ENCODE measurements around the gene KIF13A. TPM values are rescaled to one million over a fixed set of nuclear protein-coding genes. Genes with fewer than 3 reads are reported as not detected.
A peak's percentile ranks its signal among the peaks of the same experiment; 100 is the strongest.
"Not testable (repeated sequence)": the region's sequence is repeated elsewhere in the genome, so short reads cannot be mapped to it uniquely, and the experiment has no call there.

The KIF13A gene
- total RNA-seq, 1 donor from 2014 or later, result 51.3 TPM

DNA sequence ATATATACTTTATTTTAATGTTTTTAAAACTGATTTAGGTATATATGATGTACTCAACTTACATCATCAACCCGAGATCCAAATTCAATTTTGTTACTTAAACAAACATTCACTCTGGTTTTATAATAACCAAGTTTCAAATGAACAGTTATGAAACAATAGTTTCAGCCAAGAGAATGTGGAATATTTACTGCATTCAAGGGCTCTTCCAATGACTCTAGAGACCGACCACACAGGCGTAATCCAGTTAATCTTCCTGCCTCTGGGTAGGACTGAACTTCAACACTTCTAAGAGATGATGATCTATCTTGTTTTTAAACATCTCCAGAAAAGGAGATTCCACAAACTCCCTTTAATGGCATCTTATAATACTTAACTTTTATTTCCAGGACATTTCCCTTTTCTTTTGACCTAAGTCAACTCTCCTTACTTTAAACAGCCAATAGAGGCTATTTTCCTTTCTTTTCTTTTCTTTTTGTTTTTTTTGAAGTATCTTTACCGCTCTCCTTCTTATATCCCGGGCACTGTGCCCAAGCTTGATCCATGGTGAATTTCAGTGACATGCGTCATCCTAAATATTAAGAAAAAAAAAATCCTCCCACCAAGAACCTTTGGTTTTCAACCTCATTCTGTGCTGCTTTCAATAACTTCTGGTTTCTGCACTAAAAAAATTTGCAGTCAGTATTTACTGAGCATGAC is 110.1 kb downstream of the KIF13A start:
- peak; percentile 62 for DNase-seq (ENCODE audit: low spot score)

DNA sequence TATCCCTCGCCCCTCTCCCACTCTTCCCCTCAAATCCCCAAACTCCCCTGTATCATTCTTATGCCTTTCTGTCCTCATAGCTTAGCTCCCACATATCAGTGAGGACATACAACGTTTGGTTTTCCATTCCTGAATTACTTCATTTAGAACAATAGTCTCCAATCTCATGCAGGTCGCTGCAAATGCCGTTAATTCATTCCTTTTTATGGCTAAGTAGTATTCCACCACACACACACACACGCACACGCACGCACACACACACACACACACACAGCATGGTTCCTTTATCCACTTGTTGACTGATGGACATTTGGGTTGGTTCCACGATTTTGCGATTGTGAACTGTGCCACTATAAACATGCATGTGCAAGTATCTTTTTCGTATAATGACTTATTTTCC is 112.7 kb downstream of the KIF13A start:
- no peak for DNase-seq (ENCODE audit: low spot score)

DNA sequence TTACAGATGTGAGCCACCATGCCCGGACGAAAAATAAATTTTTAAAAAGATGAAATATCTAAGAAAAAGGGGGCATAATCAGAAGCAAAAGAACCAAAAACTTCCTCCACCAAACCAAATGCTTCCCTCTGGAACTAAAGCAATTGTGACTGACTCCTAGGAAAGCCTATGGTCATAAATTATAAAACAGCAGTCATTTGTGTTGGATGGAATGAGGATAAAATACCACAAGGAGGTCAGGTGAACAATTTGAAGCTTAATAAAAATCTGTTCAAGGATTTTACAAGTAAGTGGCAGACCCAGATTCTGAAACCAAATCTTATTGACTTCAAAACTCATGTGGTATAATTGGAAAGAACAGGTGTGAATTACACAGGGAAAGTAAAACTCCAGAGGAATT is 114.5 kb downstream of the KIF13A start:
- DNase-seq (ENCODE audit: low spot score), result no peak

DNA sequence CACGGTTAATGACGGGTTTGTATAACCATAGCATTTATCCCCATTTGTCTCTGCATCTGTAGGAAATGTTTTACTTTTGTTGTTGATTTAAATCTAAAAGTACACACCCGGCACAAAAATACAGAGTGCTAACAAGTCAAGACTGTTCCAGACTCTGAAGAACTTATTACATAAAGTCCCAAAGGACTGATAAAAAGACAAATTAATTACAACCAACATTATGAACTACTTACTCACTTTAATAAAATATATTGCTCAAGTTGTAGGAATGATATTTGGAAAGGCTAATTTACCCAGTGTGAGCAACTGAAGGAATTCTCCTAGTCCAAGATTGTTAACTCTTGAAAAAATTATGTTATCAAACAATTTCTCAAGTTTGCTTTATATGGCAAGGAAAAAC is 115.6 kb downstream of the KIF13A start:
- no peak for DNase-seq (ENCODE audit: low spot score)

DNA sequence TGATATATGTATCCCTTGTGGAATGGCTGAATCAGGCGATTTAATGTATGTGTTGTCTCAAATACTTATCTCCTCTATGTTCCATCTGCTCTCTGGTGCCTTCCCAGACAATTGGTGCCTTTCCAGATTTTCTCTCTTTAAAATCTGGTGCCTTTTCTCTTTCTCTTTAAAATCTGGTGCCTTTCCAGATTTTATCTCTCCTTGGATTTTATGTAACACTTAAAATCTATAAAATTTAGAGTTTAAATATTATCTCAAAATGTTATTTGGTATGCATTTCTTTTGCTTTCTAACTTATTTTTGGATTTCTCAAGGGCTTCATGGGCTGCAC is 116.3 kb downstream of the KIF13A start:
- DNase-seq (ENCODE audit: low spot score), result peak; percentile 78

DNA sequence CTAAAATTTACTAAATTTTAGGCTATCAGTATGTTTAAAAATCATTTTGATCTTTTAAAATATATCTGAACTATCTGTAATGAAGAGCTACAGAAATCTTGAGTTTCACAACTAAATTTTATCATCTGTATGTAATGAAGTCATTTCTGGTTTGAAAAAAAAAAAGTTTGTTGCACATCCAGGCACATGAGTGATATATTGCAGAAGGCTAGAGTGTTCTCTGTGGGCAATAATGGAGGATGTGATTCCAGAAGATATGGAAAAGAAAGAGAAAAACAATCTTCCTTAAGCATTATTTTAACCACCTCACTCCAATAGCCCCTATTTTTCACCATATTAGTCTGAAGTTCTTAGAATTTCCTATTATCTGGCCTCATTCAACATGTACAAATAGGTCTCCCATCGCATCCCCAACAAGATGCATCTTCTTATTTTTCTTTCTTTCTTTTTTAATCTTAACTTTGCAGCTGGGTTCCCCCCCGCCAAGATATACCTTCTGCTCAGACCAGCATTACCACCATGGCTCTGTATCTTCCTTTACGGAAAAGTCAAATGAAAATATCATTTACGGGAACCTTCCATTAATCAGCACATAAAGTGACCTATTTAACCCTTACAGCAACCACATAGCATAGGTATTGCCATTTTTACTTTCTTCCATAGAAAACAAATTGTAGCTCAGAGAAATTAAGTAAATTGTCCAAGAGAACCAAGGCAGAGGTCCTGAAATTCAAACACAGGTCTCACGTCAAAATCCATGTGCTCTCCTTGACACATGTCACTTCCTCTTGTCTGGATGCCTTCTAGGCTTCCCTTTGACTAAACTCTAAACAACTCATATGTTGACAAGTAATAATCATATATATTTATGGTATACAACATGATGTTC is 116.9 kb downstream of the KIF13A start:
- DNase-seq (ENCODE audit: low spot score), result no peak

DNA sequence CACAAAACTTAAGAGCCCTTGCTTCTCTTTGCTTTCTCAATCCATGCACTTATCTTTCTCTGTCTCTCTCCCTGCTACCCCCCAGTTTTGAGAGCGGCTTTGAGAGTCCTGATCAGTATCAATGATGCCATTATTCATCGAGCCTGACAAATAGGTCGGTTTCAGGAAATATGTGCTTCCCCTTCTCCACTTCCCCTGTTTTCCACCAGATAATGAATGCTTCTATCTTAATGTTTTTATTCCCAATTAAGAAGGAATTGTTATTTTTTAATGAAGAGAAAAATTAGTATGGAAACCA is 117.7 kb downstream of the KIF13A start:
- no peak for DNase-seq (ENCODE audit: low spot score)

DNA sequence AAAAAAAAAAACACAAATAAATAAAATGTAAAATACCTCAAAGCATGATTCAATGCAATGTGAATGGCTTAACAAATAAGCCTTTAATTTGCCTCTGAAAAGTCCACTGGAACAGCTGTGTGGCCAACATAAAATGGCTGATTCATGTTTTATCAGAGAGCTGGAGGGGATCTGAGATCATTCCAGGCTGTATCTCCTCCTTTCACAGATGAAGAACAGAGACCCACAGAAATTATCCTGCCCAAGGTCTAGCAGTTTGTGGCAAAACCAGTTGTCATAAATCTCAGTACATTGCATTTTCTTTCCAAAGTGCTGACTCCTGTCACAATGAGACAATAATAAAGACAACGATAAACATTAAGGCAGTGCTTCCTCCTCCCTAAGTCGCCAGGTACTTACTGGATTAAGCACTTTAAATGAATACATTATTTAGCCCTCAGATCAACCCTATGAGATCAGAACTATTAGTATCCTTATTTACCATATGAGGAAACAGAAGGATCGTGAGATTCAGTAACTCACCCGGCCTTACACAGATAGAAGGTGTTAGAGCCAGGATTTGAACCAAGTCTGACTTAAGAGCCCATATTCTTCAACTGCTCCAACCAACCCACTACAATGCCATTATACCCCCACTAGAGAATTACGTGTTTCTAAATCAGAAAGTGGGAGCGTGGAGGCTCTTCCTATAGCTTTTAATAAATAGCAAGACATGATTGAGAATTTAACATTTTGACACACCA is 118.3 kb downstream of the KIF13A start:
- peak; percentile 83 for DNase-seq (ENCODE audit: low spot score)

DNA sequence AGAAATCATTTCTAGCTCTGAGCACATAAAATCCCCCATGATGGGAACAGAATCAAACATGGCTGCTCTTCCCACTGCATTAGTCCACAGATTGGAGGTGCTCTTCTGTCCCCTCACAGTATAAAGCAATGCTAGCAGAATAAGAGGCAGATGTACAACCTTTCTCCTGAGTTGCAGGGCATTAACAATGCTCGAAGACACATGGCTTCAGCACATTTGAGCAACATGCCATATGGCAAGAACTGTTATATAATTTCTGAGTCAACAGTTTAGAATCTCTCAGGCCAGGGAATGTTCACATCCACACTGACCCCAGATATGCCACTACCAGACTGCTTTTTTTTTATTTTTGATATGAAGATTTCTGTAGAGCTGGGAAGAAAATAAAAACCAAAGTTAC is 119.6 kb downstream of the KIF13A start:
- peak; percentile 71 for DNase-seq (ENCODE audit: low spot score)

DNA sequence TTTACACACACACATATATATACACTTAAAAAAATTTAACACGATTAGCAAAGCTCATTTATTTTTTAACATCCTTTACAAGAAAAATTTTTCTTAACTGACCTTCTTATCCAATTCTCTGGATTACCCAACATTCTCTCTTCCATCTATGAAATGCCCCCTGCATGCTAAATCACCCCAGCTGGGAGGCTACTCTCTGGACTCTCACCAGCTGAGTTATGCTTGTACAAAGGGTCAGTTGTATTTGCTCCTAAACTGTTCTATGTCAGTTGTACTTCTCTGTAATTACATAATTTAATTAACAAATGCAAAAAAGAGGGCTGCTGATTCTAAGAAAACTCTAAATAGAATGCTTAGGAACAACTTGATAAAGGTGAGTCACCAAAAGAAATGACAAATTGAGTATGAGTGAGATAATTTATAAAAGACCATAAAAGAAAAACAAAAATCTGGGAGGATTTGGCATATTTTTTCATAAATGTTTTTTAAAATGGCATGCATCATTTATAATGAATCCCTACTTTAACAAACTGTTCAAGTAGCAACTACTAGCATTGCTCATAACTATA is 120.5 kb downstream of the KIF13A start:
- no peak for DNase-seq (ENCODE audit: low spot score)

DNA sequence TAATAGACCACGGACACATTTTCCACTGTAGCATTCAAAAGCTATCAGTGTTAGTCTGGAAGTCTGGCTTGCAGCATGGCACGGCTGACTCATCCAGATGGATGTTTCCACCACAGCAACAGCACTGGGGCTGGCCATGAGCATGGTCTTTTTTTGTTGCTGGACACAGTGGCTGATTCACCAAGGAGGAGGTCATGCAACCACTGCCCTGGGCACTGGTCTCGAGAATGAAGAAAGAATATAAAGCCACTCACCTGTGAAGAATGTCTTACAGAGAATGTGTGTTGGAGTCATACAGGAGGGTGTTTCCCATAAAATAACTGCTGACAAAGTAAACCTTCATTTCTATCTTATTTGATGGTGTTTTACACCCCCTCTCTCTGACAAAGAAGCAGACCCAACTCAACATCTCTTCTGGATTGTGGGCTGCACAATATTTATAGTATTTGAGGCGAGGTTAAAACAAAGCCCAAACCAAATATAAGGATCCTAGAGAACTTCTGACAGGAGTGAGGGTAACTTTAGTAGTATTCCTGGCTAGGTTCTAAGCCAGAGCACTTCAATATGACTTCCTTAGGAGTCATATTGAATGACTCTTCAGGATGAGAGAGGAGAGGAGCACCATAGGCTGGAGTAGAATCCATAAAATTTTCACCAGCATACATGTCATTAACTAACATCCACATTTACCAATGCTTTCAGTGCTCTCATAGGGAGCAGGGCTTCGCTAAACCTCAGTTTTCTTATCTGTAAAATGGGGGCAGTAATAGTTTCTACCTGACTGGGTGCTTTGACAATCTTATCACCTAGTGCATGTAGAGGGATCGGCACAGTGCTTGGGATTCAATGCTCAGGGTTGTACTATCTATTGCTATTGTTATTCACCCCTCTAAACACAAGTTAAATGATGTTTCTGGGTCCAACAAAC is 121.4 kb downstream of the KIF13A start:
- DNase-seq (ENCODE audit: low spot score), result peak; percentile 68

DNA sequence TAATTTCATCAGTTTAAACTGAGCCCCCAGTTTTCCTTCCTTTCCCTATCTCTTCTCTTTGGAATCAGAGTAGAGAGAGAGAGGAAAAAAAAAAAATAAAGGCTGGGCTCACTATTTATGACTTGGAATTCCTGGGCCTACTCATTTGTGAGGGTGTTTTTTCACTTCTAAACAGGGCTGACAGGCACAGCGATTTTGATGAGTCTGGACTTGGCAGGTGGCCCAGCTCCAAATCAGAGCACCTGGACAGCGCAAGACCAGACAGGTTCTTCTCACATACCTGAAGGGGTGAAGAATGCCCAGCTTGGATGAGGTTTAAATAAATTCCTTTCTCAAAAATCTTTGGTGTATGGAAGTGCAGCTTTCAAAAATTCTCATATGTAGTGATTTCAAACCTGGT is 122.2 kb downstream of the KIF13A start:
- peak; percentile 81 for DNase-seq (ENCODE audit: low spot score)

DNA sequence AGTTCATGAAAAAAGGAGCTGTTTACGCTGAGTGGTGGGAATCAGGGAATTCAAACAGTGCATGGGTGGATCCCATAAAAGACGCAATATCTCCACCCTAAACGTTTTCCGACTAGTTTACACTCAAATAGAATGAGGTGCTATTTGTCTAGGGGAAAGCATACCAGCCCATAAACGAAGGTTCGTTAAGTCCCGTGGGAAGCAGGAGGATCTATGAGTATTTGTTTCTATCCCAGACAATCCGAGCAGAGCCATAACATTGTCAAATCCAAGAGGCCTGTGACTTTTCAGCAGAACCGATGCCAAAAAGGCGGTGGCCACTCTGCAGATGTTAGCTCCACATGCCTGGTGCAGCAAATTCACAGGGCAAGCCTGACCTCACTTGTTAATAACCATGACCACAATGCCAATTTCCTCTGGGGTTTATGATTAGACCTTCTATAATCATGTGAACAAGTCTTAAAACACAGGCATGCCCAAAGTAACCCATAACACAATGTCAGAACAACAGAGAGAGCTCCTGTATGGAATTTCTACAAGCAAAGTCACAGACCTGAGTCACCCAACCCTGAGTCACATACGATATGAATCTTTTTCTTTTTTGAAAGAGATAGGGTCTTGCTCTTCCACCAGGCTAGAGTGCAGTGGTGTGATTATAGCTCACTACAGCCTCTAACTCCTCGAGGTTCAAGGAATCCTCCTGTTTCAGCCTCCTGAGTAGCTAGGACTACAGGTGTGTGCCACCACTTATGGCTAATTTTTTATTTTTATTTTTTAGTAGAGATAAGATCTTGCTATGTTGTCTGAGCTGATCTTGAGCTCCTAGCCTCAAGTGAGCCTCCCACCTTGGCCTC is 123.3 kb downstream of the KIF13A start:
- DNase-seq (ENCODE audit: low spot score), result peak; percentile 87

DNA sequence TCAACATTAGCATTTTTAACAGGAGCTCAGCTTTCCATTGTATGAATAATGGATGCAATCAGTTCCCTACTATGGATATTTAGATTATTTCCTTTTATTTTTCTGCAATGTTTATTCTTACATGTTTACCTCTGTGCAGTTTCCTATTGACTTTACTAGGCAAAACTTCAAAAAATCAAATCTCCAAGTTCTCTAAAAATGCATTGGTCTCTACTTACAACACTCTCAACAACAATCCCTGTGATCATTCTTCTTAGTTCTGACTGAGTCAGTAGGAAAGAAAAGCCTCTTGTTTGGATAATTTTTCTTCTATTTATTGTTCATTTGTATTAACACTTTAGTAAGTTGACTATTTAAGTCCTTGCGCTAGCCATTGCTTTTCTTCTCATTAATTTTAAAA is 126.1 kb downstream of the KIF13A start:
- no peak for DNase-seq (ENCODE audit: low spot score)

DNA sequence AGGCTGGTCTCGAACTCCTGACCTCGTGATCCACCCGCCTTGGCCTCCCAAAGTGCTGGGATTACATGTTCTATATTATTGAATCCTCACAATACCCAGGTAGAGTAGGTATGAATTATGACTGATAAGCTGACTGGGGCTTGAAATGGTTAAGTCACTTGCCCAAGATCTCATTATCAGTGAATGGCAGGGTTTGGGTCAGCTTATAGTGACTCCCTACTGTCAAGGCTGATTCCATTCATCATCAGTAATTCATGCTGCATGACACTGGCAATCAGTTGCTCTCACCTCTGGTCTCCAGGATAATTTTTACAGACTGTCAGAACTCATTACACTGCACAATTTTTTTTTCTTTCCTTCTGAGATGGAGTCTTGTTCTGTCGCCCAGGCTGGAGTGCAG is 127.6 kb downstream of the KIF13A start:
- DNase-seq (ENCODE audit: low spot score), result no peak

DNA sequence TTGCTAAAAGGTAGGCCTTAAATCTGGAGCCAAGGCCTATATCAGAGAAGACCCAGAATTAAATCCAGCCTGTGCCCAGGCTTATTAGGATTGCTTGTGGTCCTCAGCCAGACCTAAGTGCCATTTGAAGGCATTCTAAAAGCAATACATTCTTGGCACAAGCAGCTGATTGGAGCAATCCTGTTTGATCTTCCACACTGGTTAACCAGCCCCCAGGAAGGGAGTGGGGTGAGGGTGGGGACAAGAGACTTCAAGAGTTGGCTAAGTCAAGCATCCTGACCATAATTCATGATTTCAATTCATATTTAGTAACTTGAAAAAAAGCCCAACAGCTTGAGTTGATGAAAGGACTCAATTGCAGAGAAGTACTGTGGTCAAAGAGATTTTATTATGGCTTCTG is 128.9 kb downstream of the KIF13A start:
- no peak for DNase-seq (ENCODE audit: low spot score)

DNA sequence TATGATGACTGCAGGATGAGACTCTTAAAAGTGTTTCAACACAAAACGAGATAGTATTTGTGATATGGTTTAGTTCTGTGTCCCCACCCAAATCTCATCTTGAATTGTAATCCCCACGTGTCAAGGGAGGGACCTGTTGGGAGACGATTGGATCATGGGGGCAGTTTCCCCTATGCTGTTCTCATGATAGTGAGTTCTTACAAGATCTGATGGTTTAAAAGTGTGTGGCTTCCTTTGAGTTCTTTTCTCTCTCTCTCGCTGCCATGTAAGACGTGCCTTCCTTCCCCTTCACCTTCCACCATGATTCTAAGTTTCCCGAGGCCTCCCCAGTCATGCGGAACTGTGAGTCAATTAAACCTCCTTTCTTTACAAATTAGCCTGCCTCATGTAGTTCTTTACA is 130.2 kb downstream of the KIF13A start:
- DNase-seq (ENCODE audit: low spot score), result not testable (repeated sequence)

DNA sequence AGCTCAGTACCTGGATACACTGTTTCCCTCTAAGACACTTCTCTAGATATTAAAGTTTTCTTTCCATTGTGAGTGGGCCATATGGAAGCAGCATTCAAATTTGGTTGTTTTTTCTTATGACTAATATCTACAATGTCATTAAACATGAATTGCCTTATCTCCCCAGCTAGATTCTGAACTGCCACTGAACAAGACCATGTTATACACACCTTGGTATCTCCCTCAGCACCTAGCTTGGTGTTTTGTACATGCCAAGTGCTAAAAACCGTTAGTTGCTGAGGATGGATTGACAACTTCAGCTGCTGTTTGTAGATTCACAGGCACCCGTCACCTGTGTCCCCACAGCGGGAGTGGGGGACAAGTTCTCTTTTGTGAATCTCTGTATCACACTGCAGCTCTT is 131.1 kb downstream of the KIF13A start:
- no peak for DNase-seq (ENCODE audit: low spot score)

DNA sequence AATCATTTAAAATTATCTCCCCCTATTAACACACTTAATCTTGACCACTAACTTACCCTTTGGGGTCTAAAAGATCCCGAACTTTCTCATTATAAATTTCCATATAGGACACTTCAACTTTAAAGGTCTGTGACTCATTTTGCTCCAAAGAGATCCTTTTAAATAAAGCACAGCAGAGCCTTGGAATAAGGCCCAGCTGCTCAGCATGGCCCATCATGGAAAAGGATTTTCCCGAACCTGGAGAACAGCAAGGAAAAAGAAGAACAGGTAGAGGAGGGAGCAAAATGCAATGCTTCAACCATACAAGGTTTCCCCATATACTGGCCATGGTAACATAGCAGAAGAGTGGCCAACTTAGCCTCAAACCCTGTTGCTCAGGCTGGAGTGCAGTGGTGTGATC is 132.1 kb downstream of the KIF13A start:
- DNase-seq (ENCODE audit: low spot score), result no peak

DNA sequence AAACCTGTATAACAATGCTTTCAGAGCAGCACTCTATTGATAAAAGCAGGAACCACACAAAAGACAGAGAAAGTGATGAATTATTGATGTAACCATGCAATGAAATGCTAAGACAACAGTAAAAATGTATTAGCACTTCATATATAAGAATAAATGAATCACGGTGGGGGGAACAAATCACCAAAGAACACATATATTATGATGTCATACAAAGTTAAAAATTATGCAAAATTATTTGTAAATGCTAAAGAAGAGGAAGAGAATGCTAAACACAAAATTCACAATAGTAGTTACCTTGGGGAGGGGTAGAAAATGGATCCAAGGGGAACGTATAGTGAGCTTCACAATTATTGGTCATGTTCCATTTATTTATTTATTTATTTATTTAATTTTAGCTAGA is 133.9 kb downstream of the KIF13A start:
- DNase-seq (ENCODE audit: low spot score), result no peak

All from umbilical cord (tissue), 2 donors.